KOPT-K1 (cell line): ENCODE measurements around the gene FURIN.
"Not testable (repeated sequence)": the region's sequence is repeated elsewhere in the genome, so short reads cannot be mapped to it uniquely, and the experiment has no call there.

Experiments used
- H3K27ac ChIP-seq: fragments of 200-600 bp; sonication (generic); 2 replicates; pipeline ENCODE4 v1.5.1; 2016; ENCODE audit warnings: antibody characterized with exemption, mild to moderate bottlenecking, low read depth, low read length; ENCODE audit not compliant: poor library complexity, severe bottlenecking
- H3K36me3 ChIP-seq: fragments of 200-600 bp; sonication (generic); 2 replicates; pipeline ENCODE4 v1.5.1; 2017; ENCODE audit warnings: antibody characterized with exemption, mild to moderate bottlenecking, low read length, moderate library complexity; ENCODE audit not compliant: insufficient read depth
- H3K9me3 ChIP-seq: fragments of 200-600 bp; sonication (generic); 2 replicates; pipeline ENCODE4 v1.5.1; 2017; ENCODE audit warnings: antibody characterized with exemption, low read length, mild to moderate bottlenecking; ENCODE audit not compliant: insufficient read depth, poor library complexity, severe bottlenecking

FURIN gene

DNA sequence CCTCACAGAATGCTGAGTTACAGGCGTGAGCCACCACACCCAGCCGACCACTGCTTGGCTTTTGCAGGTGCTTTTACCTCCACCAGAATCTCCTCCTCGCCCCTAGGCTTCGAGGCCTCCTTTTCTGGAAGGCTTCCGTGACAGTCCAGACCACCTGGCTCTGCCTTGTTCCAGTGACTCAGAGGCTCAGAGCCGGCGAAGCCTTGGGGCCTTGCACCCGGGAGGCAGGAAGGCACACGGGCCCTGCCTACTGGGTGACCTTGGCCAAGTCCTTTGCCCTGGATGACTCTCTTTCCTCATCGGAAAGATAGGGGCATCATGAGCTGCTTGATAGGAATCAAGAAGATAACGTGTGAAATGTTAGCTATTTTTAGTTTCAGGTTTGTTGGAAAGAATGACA, 31.3 kb upstream of the FURIN start:
- no peaks in the 10 kb centered on the region for H3K36me3 ChIP-seq
- H3K27ac ChIP-seq, result no peak overlapping the region
- no peaks in the 10 kb centered on the region for H3K9me3 ChIP-seq

- Histone ChIP-seq H3K36me3 (no peaks in the 10 kb centered on the region), H3K9me3 (no peaks in the 10 kb centered on the region), H3K27ac (peak overlapping the region; percentile 37)
Observed at GRCh38 chr15:90838139-90838538, 30.2 kb upstream of the FURIN start.

GRCh38 chr15:90838544-90838943, 29.8 kb upstream of the FURIN start:
- H3K27ac ChIP-seq, result no peak overlapping the region
- no peaks in the 10 kb centered on the region for H3K36me3 ChIP-seq
- no peaks in the 10 kb centered on the region for H3K9me3 ChIP-seq

GRCh38 chr15:90839187-90840071, 29.0 kb upstream of the FURIN start:
- Histone ChIP-seq H3K9me3 (no peaks in the 10 kb centered on the region), H3K36me3 (no peaks in the 10 kb centered on the region), H3K27ac (no peak overlapping the region)

DNA sequence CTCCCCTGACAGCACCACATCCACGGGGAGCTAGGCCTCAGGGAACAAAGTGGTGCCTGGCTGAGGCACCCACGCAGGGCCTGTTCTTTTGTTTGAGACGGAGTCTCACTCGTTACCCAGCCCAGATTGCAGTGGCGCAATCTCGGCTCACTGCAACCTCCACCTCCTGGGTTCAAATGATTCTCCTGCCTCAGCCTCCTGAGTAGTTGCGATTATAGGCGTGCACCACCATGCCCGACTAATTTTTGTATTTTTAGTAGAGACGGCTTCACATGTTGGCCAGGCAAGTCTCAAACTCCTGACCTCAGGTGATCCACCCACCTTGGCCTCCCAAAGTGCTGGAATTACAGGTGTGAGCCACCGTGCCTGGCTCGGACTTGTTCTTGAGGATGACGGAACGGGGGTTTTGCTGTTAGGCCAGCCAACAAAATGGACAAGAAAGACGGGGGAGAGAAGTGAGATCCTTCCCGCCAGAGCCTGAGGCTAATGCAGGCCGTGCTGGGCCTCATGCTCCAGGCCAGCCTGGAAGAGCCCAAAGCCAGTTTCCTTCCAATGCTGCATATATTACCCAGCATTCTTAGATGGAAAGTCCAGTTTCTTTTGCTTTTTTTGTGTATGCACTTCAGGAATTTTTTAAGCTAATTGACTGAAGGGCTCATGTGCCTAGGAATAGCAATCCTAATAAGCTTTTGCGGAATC, 28.1 kb upstream of the FURIN start:
- H3K27ac ChIP-seq, result no peak overlapping the region
- no peaks in the 10 kb centered on the region for H3K9me3 ChIP-seq
- H3K36me3 ChIP-seq, result no peaks in the 10 kb centered on the region

DNA sequence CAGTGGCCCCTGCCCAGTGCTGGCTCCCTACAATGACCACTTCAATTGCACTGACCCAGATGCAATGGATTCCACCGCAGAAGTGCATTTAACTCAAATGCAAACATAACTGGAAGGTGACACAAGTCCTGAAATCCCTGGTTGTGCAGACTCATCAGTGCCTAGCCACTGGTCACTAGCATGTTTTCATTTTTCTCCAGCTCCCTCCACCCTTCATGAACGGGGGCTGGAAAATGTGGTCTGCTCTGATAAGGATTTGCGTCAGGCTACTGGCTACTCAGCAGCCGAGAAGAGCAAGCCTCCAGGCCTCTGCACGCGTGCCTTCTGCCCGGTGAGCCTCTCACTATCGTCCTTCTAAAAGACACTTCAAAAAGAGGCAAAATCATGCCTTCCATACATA, 27.4 kb upstream of the FURIN start:
- H3K27ac ChIP-seq, result no peak overlapping the region
- H3K9me3 ChIP-seq, result no peaks in the 10 kb centered on the region
- H3K36me3 ChIP-seq, result no peaks in the 10 kb centered on the region

GRCh38 chr15:90844696-90845095, 23.7 kb upstream of the FURIN start:
- Histone ChIP-seq H3K36me3 (no peaks in the 10 kb centered on the region), H3K27ac (no peak overlapping the region), H3K9me3 (no peaks in the 10 kb centered on the region)

- Histone ChIP-seq H3K27ac (no peak overlapping the region), H3K9me3 (no peaks in the 10 kb centered on the region), H3K36me3 (no peaks in the 10 kb centered on the region)
Observed at GRCh38 chr15:90845201-90845949, 23.0 kb upstream of the FURIN start.

DNA sequence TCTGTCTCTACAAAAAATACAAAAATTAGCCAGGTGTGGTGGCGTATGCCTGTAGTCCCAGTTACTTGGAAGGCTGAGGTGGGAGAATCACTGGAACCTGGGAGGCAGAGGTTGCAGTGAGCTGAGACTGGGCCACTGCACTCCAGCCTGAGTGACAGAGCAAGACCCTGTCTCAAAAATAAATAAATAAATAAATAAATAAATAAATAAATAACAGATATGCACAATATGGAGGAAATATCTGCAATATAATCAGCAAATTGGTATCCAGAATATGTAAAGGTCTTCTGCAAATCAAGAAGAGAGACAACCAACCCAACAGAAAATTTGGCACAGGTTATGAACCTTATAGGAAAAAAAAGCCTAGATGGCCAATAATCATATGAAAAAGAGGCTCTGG, 19.0 kb upstream of the FURIN start:
- H3K9me3 ChIP-seq, H3K36me3 ChIP-seq, H3K27ac ChIP-seq: not testable (repeated sequence)

GRCh38 chr15:90851114-90851513, 17.3 kb upstream of the FURIN start:
- Histone ChIP-seq H3K36me3 (no peaks in the 10 kb centered on the region), H3K27ac (no peak overlapping the region), H3K9me3 (no peaks in the 10 kb centered on the region)

DNA sequence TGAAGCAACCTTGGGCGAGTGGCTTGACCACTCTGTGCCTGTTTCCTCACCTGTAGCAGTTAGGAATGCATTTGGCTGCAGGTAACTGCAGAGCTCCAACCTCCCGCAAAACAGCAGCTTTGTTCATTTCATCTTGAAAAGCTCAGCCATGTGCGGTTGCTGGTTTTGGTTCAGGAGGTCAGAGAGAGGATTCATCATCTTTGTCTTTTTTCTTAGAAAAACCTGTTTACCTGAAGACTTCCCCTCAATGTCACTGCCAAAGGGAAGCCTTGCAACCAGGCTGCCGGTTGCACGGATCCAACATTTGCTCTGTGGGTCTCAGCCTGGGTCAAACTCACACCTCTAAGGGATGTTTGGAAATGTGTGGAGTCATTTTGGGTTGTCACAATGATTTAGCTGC, 16.4 kb upstream of the FURIN start:
- no peaks in the 10 kb centered on the region for H3K36me3 ChIP-seq
- H3K27ac ChIP-seq, result no peak overlapping the region
- H3K9me3 ChIP-seq, result no peaks in the 10 kb centered on the region

DNA sequence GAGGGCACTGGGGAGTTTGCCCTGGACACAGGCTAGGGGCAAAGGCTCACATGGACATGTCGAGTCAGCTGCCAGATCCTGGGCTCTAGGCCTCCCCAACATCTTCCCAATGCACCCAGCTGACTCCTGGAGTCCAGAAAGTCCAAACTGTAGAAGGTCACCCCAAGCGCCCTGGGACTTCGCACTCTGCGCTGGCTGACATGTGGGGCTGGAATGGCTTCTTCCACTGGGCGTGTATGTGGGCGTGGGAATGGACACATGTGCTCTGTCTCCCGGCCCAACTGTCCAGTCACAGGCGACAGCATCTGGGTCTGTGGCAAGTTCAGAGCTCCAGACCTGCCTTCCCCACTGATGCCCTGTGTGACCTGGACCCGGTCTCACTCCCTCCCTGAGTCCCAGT, 13.2 kb upstream of the FURIN start:
- no peaks in the 10 kb centered on the region for H3K9me3 ChIP-seq
- H3K36me3 ChIP-seq, result no peaks in the 10 kb centered on the region
- H3K27ac ChIP-seq, result no peak overlapping the region

GRCh38 chr15:90857337-90857736, 11.1 kb upstream of the FURIN start:
- Histone ChIP-seq H3K27ac (peak overlapping the region; percentile 58), H3K36me3 (no peaks in the 10 kb centered on the region), H3K9me3 (no peaks in the 10 kb centered on the region)

GRCh38 chr15:90857883-90858443, 10.4 kb upstream of the FURIN start:
- Histone ChIP-seq H3K27ac (no peak overlapping the region), H3K9me3 (no peaks in the 10 kb centered on the region), H3K36me3 (no peaks in the 10 kb centered on the region)
